K562 (cell line): ENCODE measurements around the gene CENPV. TPM values are rescaled to one million over a fixed set of nuclear protein-coding genes. Genes with fewer than 3 reads are reported as not detected.

ENCODE experiments used
- CBX5 ChIP-seq: IDR thresholded peaks from 2 replicates; pipeline ENCODE4 v1.6.1; 2014; ENCODE audit warnings: low read depth, borderline replicate concordance
- EWSR1 ChIP-seq: fragments of 450-650 bp; IDR thresholded peaks from 2 replicates; pipeline ENCODE4 v1.6.1; 2018; ENCODE audit warnings: borderline replicate concordance, mild to moderate bottlenecking, low read depth, moderate library complexity; ENCODE audit not compliant: partially characterized antibody
- FOXM1 ChIP-seq, 2 experiments: fragments of 450-650 bp in 1 of 2; sonication (generic) in 1 of 2; formaldehyde crosslinking in 1 of 2; IDR thresholded peaks; 2 replicates each; pipeline versions ENCODE4 v1.6.1 to v1.9.0; 2017 to 2022; ENCODE audit warnings: low read depth in 2 of 2, mild to moderate bottlenecking in 2 of 2, missing genetic modification reagents in 1 of 2, moderate library complexity in 1 of 2
- PHF8 ChIP-seq: fragments of 200-600 bp; sonication (generic); IDR thresholded peaks from 2 replicates; pipeline ENCODE4 v1.6.1; 2012; ENCODE audit warnings: mixed run types, mild to moderate bottlenecking, inconsistent platforms, low read length, moderate library complexity, borderline replicate concordance
- POLR2AphosphoS5 ChIP-seq: IDR thresholded peaks from 2 replicates; pipeline ENCODE4 v1.6.1; 2011; ENCODE audit warnings: mild to moderate bottlenecking, low read depth, low read length, moderate library complexity; ENCODE audit not compliant: control insufficient read depth, insufficient read depth
- PYGO2 ChIP-seq: fragments of 450-650 bp; IDR thresholded peaks from 2 replicates; pipeline ENCODE4 v1.6.1; 2016; ENCODE audit warnings: mild to moderate bottlenecking, missing genetic modification characterization, moderate library complexity, missing compliant biosample characterization
- SAFB ChIP-seq: fragments of 200-400 bp; formaldehyde crosslinking; IDR thresholded peaks from 2 replicates; pipeline ENCODE4 v1.6.1; 2017; ENCODE audit warnings: low read depth, low read length, borderline replicate concordance
- SRF ChIP-seq, 2 experiments: fragments of 250-450, 450-650 bp in 1 of 2; sonication (Bioruptor Pico) in 1 of 2; sonication (generic) in 1 of 2; formaldehyde crosslinking; IDR thresholded peaks; 2 replicates each; pipeline versions ENCODE4 v1.5.0 to v1.5.1; 2020 to 2022; ENCODE audit warnings: mild to moderate bottlenecking in 1 of 2, missing genetic modification reagents in 1 of 2
- TAL1 ChIP-seq: fragments of 450-650 bp; IDR thresholded peaks from 2 replicates; pipeline ENCODE4 v1.6.1; 2016; ENCODE audit warnings: mild to moderate bottlenecking
- TEAD4 ChIP-seq, 2 experiments: sonication (generic) in 1 of 2; formaldehyde crosslinking in 1 of 2; IDR thresholded peaks; 2 replicates each; pipeline versions ENCODE4 v1.6.1 to v1.8.0; 2012 to 2022; ENCODE audit warnings: borderline replicate concordance in 1 of 2, inconsistent platforms in 1 of 2, low read length in 1 of 2, mild to moderate bottlenecking in 1 of 2, missing genetic modification reagents in 1 of 2
- ZNF124 ChIP-seq: sonication (generic); formaldehyde crosslinking; IDR thresholded peaks from 2 replicates; pipeline ENCODE4 v1.8.1; 2022; ENCODE audit warnings: missing genetic modification reagents
- ZNF146 ChIP-seq: IDR thresholded peaks from one replicate; pipeline ENCODE4 v1.6.1; 2018; ENCODE audit warnings: missing compliant biosample characterization; ENCODE audit not compliant: unreplicated experiment
- ZNF224 ChIP-seq: sonication (generic); formaldehyde crosslinking; IDR thresholded peaks from 2 replicates; pipeline ENCODE4 v1.8.0; 2022; ENCODE audit warnings: mild to moderate bottlenecking, missing genetic modification reagents
- ZNF431 ChIP-seq: sonication (generic); formaldehyde crosslinking; IDR thresholded peaks from 2 replicates; pipeline ENCODE4 v1.8.0; 2022; ENCODE audit warnings: mild to moderate bottlenecking, missing genetic modification reagents
- ZNF586 ChIP-seq: fragments of 450-650 bp; formaldehyde crosslinking; conservative IDR thresholded peaks from 2 replicates; pipeline ENCODE4 v1.4.0; 2020; ENCODE audit warnings: mild to moderate bottlenecking, moderate library complexity
- polyA plus RNA-seq, 8 experiments: library from polyadenylated mRNA; depleted of rRNA in 4 of 8; stranded (reverse) in 5 of 8; unstranded in 3 of 8; fragments of >200 nt; fragmentation: Nextera tagmentation in 2 of 8; fragmentation: Illumina TruSeq in 1 of 8; extraction: Ambion mirVana in 2 of 8; extraction: Trizol in 1 of 8; gene quantifications; 2 replicates each; pipeline versions ENCODE4 v1.2.1 to v1.2.3, GENCODE V29; 2011 to 2014; ENCODE audit warnings: inconsistent platforms in 1 of 8, missing spikeins in 1 of 8
- total RNA-seq, 7 experiments: library from RNA; depleted of rRNA in 6 of 7; stranded (reverse); fragments of >200 nt in 6 of 7; fragmentation: Illumina TruSeq in 2 of 7; extraction: Trizol in 2 of 7; gene quantifications; 2 replicates each; pipeline versions ENCODE4 v1.2.1 to v1.2.3, GENCODE V29; 2011 to 2021; ENCODE audit warnings: low replicate concordance in 1 of 7
- TF ChIP-seq, protein P1 (sequence below): sonication (generic); formaldehyde crosslinking; IDR thresholded peaks from 2 replicates; pipeline ENCODE4 v1.8.0; 2022; ENCODE audit warnings: mild to moderate bottlenecking, missing genetic modification reagents, borderline replicate concordance

CENPV gene
- total and polyA plus RNA-seq, 9 of the 15 experiments (the other 6 are each of a cell fraction or from before 2014, with no cell fraction given): 17.8 to 131 (median 89.3) TPM

DNA sequence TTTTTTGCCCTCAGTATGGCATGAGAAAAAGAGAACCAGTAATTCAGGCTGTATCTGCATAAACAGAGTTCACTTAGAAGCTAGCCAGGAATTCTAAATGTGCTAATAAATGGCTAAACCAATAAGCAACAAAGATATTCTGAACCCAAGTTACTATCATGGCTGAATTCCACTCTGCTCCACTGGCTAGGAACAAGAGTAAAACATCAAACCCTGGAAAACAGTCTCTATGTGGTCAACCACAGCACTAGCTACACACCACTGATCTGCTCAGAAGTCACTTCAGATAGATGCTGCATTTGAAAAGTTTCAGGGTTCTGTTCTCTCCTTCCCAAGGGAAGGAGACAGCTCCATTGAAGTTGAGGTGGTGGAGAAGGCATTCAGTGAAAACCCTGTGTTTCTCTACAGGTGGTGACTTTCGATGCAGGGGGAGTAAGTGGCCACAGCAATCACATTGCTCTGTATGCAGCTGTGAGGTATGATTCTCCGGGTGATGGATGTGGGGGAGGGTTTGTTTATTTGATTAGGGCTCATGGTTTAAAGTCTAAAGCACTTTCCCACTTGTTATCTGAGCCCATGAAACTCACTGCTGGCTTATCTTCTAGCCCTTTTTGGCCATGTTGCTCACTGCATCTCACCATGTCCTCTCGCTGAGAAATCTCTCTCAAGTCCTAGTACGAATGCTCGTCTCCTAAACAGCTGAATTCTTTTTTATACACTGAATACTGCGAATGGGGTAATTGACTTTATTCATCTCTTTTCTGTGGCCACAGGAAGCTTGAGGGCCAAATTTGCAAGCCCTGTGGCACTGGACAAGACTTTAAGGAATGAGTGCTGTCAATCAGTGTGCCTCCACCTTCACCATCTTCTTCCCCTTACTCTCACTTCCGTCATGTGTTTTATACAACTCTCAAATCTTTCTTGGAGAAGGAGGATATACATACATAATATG, 39.9 kb downstream of the CENPV start (continued):
- TF ChIP-seq ZNF224 (CRISPR knock-in tag): no peak
- peak in 1 of 2 experiments; percentile 78; a peak in 1 of 4 replicates for TF ChIP-seq SRF (CRISPR knock-in tag; IDR thresholded peaks at IDR 0.05)
- TF ChIP-seq PYGO2 (tag): no peak
- no peak for TF ChIP-seq ZNF124 (CRISPR knock-in tag)
- TF ChIP-seq EWSR1: no peak
- TF ChIP-seq ZNF431: no peak
- TF ChIP-seq PHF8: no peak
- TF ChIP-seq TEAD4 (IDR thresholded peaks at IDR 0.05; ENCODE audit: low read length): peak; percentile 89
- TF ChIP-seq TEAD4 (CRISPR knock-in tag; IDR thresholded peaks at IDR 0.05; ENCODE audit: borderline replicate concordance): no peak
- no peak for TF ChIP-seq CBX5
- TF ChIP-seq FOXM1 (IDR thresholded peaks at IDR 0.05; ENCODE audit: low read depth): peak; percentile 77
- TF ChIP-seq FOXM1 (CRISPR knock-in tag; IDR thresholded peaks at IDR 0.05; ENCODE audit: low read depth): no peak
- peak; percentile 78 for TF ChIP-seq POLR2AphosphoS5
- TF ChIP-seq ZNF586 (CRISPR knock-in tag): no peak
- TF ChIP-seq, protein P1, sequence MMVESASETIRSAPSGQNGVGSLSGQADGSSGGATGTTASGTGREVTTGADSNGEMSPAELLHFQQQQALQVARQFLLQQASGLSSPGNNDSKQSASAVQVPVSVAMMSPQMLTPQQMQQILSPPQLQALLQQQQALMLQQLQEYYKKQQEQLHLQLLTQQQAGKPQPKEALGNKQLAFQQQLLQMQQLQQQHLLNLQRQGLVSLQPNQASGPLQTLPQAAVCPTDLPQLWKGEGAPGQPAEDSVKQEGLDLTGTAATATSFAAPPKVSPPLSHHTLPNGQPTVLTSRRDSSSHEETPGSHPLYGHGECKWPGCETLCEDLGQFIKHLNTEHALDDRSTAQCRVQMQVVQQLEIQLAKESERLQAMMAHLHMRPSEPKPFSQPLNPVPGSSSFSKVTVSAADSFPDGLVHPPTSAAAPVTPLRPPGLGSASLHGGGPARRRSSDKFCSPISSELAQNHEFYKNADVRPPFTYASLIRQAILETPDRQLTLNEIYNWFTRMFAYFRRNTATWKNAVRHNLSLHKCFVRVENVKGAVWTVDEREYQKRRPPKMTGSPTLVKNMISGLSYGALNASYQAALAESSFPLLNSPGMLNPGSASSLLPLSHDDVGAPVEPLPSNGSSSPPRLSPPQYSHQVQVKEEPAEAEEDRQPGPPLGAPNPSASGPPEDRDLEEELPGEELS (CRISPR knock-in tag): no peak
- TF ChIP-seq SAFB: no peak
- TF ChIP-seq ZNF146 (CRISPR knock-in tag): no peak
- TF ChIP-seq TAL1: peak; percentile 90
